ENCODE results near the gene OAS1.
"Not testable (repeated sequence)": the region's sequence is repeated elsewhere in the genome, so short reads cannot be mapped to it uniquely, and the experiment has no call there.

The OAS1 gene

DNA sequence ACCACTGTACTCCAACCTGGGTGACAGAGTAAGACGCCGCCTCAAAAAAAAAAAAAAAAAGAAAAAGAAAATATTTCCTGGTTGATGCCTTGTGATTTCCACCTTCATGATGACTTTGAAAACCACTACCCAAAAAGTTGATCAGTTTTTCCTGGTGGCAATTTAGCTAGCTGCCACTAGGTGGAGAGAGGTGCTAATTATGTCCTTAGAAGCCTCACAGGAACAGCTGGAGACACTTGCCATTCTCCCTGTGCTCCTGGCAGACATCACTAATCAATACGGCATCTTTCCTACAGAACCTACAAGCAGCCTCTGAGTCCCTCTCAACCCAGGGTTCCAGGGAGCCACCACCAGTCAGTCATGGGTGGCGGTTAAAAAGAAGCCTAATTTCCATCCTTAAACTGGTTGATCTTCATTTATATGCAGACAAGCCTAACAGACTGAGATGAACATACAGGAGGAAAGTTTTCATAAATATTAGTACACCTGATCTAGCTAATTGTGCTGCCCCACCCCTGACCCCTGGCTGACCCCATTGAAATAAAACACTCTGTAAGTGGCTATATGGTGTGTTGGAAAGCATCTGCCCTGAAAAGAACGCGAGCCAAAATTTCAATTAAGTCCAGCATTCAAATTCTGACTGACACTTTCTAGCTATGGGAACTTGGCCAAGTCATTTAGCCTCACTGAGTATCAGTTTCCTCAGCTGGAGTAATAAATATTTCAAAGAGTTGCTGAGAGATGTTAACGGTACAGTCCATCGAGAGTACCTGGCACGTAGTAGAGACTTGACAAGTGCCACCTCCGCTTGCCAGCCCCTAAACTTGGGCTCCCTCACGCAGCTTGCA is 6.2 kb upstream of the OAS1 start:
- DNase-seq: peak; percentile 72

DNA sequence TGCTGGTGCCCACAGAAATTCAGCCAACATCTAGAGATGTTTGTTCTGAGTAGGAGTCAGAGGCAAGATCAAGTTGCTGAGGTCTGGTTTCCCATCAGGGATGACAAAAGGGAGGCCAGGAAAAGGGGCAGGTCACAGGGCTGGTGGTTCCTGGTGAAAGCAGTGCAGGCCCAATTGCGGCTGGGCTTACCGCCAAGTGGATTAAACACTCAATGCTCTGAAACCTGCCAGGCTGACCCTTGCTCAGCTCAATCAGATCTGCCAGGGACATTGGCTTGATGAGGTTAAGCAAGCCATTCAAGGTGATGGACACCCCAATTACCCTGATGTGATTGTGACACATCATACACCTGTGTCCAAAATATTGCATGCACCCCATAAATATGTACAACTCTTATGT is 5.5 kb upstream of the OAS1 start:
- DNase-seq: no peak

DNA sequence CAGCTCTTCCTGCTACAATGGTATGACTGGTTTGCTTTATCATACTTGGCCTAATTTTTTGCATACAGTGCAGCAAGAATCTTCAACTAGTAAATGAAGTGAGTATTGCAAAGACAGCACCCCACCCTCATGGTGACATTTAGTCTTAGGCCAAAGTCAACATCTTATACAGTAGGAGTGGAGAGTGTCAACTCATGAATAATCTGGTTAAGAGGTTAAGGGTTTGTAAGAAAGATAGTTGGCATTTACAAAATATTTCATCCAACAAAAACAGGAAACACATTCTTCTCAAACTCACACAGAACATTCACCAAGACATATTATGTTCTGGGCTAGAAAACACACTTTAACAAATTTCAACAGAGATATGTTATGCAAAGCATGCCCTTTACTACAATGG is 2.2 kb upstream of the OAS1 start:
- DNase-seq: peak; percentile 31

DNA sequence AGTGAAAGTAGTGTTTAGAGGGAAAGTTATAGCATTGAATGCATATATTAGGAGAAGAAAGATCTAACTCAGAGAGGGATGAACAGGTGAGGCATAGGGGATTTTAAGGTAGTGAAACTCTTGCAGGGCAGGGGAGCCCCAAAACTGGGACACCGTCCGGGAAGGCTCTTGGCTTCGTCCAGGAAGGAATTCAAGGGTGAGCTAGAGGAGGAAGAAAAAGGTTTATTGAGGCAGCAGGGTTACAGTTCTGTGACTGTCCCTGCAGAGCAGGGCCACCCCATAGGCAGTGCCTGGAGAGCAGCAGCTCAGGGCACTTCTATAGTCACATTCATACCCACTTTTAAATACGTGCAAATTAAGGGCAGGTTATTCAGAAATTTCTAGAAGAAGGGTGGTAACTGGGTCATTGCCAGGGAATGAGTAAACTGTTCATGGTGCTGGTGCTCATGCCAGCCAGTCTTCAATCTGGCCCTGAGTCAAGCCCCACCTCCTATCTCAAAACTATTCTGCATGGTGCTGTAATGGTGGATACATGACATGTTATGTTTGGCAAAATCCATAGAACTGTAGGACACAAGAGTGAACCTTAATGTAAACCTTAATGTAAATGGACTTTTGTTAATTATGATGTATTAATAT is 1.2 kb upstream of the OAS1 start:
- DNase-seq: no peak

DNA sequence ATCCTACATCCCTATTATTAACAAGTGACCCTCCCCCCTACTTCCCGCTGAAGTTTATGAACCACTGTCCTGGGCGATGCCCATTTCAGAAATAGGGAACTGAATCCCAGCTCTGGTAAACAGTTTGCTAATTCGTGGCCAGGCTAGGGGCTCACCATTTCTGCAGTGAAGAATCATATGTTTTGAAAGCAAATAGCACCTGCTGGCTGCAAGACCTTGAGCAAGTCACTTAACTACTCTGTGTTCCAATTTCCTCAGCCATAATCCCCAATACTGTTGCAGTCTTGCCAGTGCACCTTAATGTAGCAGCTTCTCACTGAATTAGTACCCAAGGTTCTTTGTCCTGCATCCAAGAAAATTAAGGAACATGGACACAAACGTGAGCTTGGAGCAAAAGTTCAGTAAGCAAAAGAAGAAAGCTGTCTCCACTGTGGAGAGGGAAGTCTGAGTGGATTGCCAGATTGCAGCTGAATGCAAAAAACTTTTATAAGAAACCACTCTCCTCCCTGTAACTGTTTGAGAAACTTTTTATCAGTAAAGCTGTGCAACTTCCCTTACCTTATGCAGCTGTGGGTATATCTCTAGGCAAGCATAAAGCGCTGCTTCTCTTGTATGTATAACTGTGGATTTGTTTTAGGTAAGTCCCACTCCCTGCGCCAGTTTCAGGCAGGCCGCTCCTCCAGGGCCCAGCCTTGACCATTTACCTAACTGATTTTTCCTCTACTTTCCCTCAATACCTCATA is 824 bp downstream of the OAS1 start:
- DNase-seq: peak; percentile 90

DNA sequence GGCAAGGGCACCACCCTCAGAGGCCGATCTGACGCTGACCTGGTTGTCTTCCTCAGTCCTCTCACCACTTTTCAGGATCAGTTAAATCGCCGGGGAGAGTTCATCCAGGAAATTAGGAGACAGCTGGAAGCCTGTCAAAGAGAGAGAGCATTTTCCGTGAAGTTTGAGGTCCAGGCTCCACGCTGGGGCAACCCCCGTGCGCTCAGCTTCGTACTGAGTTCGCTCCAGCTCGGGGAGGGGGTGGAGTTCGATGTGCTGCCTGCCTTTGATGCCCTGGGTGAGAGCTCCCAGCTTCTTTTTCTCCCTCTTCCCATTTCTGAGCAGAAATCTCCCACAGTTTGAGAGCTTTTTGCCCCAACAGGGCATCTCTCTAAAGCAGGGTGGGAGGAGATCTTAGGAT is 1.8 kb downstream of the OAS1 start:
- no peak for DNase-seq

DNA sequence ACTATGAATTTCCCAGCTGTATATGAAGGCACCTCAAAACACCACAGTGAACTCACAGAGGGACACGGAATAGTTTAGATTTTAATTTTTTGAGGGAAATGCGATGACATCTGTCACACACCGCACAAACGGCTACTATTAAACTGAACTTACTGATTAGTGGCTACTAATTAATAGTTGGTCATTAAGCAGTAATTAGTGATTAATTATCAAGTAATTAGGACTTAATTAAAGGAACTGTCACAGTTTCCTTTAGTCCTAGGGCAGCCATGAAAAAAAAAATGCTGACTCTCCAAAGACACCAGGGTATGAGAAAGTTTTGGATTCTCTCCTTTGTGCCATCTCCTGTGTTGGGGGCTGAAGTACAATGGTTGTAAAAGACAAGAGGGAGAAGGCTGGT is 2.9 kb downstream of the OAS1 start:
- no peak for DNase-seq

DNA sequence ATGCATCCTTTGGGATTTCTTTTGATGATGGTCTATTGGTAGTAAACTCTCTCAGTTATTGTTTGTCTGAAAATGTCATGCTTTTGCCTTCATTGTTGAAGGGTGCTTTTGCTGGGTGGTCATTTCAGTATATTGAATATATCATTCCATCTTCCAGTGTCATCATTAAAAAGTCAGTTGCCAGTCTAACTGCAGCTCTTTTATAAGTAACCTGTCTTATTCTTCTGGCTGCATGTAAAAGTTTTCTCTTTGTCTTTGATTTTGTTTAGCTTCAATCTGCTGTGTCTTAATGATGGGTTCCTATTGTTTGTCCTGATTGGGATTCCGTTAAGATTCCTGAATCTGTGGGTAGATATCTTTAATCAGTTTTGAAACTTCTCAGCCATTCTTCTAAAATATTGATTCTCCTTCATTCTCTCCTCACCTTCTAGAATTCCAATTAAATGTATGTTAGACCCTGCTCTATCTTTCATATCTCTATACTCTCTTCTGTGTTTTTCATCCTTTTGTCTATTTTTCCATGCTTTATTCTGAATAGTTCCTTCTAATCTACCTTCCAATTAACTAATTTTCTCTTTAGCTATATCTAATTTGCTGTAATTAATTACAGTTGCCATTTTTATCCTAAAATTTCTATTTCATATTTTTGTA is 6.4 kb downstream of the OAS1 start:
- no peak for DNase-seq

DNA sequence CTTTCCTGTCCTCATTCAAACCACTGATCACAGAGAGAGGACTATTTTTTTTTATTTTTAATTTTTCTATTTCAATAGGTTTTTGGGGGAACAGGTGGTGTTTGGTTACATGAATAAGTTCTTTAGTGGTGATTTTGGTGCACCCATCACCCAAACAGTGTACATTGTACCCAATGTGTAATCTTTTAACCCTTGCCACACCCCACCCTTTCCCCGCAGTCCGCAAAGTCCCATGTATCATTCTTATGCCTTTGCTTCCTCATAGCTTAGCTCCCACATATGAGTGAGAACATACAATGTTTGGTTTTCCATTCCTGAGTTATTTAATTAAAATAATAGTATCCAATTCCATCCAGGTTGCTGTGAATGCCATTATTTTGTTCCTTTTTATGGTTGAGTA is 7.1 kb downstream of the OAS1 start:
- not testable (repeated sequence) for DNase-seq

DNA sequence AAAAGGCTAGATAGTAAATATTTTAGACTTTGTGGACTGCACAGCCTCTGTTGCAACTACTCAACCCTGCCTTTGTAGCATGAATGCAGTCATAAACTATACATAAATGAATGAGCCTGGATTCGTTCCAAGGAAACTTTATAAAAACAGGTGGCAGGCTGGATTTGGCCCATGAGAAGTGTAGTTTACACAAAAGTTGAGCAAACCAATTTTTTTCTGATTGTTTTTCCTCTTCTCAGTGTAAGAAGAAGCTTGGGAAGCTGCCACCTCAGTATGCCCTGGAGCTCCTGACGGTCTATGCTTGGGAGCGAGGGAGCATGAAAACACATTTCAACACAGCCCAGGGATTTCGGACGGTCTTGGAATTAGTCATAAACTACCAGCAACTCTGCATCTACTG is 9.5 kb downstream of the OAS1 start:
- no peak for DNase-seq

DNA sequence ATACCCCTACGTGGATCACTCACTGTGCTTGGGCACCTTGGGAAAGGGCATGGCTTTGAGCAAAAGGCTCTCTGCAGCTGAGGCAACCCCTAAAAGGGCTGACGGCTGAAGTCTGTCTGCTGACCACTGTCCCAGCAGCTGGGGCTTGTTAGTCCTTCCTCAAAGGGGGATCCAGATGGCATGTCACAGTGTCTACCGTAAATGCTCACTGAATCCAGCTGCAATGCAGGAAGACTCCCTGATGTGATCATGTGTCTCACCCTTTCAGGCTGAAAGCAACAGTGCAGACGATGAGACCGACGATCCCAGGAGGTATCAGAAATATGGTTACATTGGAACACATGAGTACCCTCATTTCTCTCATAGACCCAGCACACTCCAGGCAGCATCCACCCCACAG is 12.4 kb downstream of the OAS1 start:
- no peak for DNase-seq

DNA sequence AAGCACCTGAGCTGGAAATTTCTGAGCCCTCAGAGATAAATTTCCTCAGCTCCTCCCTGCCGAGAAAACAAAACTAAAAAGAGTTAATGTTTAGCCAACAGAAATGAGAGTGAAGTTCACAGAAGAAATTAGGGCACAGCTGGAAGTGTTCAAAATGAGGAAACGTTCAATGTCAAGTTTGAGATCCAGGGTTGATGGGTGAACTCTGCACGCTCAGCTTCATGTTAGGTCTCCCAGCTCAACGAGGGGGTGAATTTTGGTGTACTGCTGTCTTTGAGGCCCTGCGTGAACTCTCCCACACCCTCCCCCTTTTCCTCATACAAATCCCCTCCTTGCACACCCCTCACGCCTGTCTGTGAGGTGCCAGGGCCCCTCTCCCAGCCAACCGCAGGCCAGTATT is 18.2 kb downstream of the OAS1 start:
- peak; percentile 31 for DNase-seq

DNA sequence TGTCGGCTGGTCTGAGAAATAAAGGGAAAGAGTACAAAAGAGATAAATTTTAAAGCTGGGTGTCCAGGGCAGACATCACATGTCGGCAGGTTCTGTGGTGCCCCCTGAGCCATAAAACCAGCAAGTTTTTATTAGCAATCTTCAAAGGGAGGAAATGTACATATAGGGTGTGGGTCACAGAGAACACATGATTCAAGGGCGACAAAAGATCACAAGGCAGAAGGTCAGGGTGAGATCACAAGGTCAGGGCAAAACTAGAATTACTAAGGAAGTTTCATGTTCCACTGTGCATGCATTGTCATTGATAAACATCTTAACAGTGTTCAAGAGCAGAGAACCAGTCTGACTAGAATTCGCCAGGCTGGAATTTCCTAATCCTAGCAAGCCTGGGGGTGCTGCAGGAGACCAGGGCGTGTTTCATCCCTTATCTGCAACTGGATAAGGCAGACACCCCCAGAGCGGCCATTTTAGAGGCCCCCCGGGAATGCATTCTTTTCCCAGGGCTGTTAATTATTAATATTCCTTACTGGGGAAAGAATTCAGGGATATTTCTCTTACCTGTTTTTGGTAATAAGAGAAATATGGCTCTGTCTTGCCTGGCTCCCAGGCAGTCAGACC is 19.8 kb downstream of the OAS1 start:
- peak; percentile 53 for DNase-seq

DNA sequence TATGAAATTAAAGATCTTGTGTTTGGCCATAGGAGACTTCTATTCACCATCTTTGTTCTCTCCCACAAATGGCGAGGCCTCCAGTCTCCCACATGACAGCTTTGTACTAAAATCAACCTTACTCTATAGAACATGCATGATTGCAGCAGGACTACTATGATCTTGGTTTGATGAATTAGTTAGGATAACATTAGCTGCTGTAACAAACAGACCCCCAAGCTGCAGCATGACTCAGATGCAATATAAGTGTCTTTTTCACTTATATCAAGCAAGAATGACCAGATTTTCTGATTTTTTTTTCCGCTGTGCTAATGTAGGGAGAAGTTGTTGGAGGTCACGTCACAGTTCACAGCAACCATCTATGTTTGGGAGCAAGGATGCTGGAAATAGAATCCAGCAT is 20.7 kb downstream of the OAS1 start:
- no peak for DNase-seq

DNA sequence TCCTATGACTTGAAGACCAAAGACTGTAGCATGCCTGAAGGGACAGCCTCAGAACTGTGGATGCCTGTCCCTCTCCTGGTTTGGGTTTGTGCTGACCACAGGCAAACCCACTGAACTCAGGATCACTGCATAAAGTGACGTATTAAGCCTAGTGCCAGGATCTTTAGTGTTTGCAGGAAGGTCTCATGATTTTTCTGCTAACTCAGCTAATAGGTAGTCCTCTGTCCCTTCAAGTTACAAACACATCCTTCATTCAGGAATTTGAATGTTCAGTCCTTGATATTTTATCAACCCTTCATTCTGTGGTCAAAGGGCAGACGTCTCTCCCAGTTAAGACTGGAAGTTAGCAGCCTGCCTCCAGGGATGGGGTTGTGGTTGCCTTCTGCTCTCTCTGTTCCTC is 21.2 kb downstream of the OAS1 start:
- DNase-seq: no peak

DNA sequence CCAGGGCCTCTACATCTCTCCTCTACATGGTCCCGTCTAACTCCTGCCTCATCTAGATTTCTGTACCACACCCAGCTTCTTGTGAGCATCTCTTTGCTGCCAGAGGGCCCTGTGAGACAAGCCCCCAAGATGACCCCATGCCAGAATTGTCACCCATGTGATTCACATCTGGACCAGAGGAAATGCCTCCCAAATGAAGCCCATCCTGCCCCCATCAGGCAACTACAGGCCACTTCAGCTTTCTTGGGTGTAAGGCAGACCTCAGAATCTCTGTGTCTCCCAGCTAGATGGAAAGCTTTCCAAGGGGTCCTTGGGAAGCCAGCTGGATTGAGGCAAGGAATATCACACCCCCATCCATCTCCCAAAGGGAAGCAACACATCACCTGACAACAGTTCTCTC is 22.2 kb downstream of the OAS1 start:
- DNase-seq: no peak

DNA sequence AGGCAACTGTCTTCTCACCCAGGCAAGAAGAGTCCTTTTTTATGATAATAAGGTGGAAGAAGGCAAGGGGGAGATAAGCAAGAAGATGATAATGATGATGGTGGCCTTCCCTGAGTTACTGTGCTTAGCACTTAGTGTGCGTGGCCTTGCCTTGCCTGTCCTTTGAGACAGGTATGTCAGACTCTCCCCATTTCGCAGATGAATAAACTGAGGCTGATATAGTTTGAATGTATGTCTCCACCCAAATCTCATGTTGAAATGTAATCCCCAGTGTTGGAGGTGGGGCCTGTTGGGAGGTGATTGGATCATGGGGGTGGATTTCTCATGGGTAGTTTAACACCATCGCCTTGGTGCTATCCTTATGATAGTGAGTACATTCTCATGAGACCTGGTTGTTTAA is 23.0 kb downstream of the OAS1 start:
- DNase-seq: no peak

DNA sequence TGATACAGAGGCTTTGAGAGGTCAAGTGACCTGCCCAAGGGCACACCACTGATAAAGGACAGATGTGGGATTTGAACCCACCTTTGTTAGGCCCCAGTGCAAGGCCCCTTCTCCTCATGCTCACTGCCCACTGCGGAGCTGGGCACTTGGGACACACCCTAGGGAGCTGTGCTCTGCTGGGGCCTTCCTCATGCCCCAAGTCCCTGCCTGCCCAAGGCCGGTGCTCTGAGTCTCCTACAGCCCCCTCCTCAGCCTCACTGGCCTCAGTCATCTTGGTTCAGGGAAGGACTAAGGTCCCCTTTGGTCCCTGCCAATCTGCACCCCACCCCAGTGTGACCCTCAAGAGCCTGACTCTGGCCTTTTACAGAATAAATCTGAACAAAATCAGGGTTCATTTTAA is 23.6 kb downstream of the OAS1 start:
- no peak for DNase-seq

DNA sequence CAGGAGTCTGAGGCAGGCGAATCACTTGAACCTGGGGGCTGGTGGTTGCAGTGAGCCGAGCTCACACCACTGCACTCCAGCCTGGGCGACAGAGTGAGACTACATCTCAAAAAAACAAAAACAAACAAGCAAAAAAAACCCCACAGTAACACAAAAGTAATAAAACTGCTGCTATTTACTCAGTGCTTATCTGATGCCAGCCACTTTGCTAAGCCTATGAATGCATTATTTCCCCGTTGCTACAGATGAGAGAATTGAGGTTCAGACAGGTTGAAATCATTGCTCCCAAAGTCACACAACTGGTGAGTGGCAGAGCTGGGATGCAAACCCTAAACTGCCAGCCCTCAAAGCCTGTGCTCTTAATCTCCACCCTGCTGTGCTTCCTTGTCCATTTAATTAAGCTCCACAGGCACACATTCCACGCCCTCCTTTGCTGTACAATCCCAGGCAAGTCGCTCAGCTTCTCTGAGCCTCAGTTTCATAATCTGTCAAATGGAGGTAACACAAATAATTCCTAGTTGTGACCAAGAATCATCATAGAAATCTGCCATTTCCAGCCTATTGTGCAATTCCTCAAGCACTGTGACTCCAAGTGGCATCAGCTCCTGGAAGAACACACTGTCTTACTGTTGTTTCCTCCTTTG is 25.8 kb downstream of the OAS1 start:
- no peak for DNase-seq

DNA sequence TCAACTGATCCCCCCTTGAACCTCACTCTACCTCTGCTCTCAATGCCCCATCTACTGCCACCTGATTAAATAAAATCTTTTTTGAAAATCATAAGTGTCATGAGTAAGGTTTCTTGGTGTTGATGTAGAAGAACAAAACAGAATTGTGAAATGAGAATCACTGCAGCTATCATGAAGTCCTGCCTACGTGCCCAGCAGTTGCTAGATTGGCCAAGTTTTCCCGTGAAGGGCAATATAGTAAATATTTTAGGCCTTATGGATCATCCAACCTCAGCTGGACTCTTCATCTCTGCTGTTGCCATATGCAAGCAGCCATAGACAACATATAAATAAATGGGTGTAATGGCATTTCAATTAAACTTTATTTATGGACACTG is 26.4 kb downstream of the OAS1 start:
- peak; percentile 58 for DNase-seq

DNA sequence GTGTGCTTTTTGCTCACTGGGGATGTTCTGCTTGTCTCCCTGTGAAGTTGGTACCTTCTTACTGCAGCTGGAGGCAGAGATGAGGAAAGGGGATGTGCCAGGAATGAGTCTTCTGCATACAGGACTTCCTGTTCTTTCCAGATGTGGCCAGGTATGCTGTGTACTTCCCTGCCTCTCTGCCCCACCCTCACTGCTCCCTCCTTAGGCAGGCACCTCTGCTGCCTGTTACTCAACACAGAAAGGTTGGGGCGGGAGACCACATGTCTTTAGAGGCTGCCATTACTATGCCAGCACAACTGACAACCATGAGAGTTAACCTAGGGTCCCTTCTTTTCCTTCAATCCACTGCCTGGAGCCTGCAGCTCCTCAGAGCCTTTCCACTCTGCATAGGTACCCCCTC is 29.5 kb downstream of the OAS1 start:
- DNase-seq: no peak

DNA sequence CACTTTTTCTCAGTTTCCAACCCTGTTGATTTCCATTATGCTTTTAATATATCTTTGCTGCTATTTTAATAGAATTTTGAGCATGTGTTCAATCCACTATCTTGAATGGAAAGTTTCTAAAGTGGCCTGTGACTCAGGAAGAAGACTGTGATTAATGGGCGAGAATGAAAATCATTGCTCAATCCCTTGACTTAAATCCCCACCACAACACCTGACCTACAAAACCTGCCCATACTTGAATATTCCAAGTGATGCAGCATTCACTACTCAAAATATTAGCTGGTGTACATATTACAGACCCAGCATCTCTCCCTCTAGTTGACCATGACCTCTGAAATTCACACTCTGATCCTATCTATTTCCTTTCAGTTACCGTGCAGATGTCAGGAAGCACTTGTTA is 30.2 kb downstream of the OAS1 start:
- DNase-seq: peak; percentile 17

All from inflammatory macrophage treated with lipopolysaccharide for 4 hours (primary cell).